GM19452 (cell line): ENCODE measurements around the gene COA7.
A peak's percentile ranks its signal among the peaks of the same experiment; 100 is the strongest.

Experiments used
- ATAC-seq: cut with Tn5 transposase; IDR thresholded peaks from one replicate; pipeline ENCODE4 v1.9.1; 2021; ENCODE audit not compliant: unreplicated experiment

COA7 gene

GRCh38 chr1:52636721-52637695 lies 61.1 kb downstream of the COA7 start:
- peak; percentile 72 for ATAC-seq

DNA sequence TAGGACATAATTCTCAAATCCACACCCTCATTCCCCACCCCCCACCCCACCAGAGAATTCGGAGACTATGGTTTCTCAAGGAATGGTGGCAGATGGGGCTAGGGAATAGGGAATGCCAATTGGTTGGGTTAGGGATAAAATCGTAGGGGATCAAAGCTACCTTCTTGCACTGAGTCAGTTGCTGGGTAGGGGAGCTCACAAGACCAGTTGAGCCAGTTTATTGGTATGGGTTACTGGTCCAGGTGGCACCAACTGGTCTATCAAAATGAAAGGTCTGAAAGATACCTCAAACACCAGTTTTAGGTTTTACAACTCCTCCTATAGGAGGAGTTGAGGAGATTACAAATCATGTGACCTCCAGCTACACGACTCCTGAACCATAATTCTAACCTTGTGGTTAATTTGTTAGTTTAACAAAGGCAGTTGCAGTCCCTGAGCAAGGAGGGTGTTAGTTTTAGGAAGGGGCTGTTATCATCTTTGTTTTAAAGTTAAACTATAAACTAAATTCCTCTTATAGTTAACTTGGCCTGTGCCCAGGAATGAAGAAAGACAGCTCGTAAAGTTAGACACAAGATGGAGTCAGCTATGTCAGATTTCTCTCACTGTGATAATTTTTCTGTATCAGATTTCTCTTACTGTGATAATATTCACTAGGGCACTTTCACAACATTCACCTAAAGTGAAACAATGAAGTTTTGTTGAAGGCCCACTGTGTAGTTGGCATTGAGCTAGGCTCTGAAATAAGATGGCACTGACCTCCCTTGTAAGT lies 62.6 kb downstream of the COA7 start:
- no peak for ATAC-seq
